ENCODE measurements around the gene NRAP.
A peak's percentile ranks its signal among the peaks of the same experiment; 100 is the strongest.
"Not testable (repeated sequence)": the region's sequence is repeated elsewhere in the genome, so short reads cannot be mapped to it uniquely, and the experiment has no call there.

The NRAP gene

DNA sequence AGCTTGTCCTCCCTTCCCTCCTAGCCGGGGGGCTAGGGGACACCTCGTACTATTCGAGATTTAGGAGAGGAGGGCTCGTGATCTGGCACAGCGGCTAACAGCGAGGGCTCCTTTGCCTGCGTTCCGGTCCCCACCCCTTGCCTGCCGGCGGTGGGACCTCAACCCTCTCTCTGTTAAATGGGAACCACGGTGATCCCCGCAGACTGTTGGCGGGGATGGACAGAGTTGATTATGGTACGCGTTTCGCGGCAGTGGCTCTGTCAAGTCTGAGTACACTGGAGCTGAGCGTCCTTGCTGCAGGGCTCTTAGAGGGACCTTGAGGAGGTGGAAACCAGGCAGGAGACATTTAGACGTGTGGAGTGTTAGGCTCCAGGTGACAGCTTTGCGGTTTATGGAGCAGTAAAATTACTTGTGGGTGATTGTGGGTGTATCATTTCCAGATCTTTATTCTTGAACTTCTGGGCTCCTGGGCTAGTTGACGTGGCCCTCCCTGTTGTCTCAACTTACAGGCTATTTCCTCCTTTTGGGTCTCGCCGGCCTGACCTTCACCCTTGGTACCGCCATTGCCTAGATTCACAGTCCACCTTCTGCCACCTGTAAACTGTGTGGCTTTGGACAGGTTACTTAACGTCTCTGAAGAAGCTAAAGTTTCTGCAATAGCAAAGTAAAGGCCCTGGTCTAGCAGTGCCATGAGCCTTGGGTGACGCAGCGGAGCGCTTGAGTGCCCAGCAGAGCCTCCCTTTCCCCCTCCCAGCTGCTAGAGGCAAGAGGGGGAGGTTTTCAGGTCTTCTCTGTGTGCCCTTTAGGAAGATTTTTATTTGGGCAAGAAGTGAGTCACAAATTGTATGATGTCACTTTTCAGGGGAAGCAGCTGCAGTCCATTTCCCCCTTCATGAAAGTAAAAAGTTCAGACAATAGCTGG is 16.6 kb upstream of the NRAP start:
- DNase-seq = no peak

DNA sequence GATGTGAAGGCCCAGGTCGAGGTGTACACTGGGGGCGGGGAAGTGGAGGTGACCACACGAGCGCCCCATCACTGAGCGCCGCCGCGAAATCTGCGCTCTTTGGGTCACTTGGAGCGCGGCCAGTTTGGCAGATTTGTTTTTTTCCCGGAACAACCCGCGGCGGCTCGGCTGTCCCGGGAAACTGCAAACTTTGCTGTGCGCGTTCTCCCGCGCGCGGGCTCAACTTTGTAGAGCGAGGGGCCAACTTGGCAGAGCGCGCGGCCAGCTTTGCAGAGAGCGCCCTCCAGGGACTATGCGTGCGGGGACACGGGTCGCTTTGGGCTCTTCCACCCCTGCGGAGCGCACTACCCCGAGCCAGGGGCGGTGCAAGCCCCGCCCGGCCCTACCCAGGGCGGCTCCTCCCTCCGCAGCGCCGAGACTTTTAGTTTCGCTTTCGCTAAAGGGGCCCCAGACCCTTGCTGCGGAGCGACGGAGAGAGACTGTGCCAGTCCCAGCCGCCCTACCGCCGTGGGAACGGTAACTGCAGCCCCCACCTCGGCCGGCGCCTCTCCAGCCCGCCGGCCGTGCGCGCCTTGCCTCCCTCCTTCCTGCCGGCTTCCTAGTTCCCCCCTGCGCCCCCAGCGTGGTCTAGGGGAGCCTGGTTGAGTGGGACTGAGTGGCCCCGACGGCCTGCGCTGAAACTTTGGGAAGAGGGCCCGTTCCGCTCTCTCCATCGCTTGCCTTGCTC is 15.8 kb upstream of the NRAP start, which contains the start of gene CASP7:
Gene CASP7 (plus strand): TSS at position 450 of the 727 bp plus-strand sequence. CDS start 17,582 bp downstream, outside the sequence.
- peak; percentile 12 to 71 for DNase-seq

DNA sequence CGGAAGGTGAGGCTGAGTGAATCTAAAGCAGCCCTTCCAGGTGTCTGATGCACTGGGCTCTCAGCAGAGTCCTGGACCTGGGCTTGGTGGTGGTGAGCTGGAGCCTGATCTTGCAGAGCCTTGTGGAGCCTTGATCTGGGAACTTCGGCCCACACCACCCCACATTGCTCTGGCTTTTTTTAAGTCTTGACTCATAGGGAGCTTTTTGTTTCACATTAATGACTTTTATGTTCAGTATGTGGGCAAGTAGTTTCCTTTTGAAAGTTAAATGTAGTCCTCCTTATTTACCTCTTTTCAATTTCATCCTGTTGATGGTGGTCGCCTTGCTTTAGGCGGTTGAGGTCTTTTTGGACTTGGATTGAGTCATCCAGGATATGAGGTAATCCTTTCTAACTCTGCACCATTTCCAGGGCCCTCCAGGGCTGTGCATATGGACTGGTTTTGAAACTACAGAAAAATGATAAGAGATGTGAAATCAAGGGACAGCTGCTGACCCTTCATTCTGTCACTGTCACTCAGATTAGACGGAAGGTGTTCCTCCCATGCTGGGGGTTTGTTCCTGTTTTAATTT is 2.9 kb upstream of the NRAP start:
- DNase-seq = no peak

DNA sequence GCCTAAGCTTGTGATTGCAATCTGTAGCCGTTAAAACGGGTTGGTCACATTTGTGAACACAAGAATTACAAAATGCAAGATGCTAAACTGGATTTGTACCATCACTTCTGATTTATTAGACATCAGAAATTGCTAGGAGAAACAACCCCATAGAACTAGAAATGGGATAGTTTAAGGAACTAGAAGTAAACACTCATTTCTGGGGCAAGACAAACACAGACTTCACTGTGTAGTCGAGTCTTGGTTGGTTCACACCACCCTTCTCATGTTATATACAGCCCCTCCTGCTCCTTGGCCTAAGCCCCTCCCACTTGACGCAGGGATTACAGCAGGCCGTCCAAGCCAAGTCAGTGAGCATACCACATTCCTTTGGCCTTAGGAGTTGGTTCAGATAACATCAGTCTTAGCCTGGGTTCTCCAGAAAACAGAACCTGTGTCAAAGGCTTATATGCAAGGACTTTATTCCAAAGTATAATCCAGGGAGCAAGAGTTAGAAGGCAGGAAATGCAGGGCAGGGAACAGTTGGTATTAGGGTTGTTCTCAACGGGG is 2.0 kb upstream of the NRAP start:
- no peak for DNase-seq

DNA sequence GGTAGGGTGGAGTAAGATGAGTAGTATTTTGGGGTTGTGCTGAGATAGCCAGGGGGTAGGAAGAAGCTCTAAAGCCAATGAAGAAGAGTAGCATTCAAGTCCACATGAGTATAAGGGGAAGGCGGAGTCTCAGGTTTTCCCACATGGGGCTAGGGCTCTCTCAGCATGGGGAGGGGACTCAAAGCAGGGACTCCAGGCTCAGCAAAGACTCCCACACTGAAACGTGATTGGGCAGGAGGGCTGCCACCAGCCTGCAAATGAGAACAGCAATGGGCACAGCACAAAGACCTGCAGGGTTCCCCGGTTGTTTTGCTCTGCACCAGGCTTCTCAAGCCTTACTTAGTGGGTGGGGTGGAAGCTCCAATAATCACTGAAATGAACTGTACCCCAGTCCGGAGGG is 1.5 kb upstream of the NRAP start:
- DNase-seq = no peak

DNA sequence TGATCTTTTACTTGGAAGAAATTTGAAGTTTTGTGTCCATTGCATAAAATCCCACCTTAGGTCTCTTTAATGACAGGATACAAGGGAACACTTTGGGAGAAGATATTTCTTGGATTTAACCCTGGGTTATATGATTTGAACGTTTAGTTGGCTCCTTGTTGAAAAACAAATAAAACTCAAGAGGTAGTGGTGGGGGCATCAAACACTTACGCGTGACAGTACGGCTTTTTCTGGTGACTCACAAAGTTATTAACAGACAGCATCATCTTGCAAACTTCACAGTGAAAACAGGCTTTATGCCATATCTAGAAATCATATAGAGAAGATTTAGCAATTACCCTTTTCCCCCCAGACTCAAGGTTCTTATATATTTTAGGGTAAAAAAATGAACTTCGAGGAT is 699 bp downstream of the NRAP start:
- DNase-seq = no peak

DNA sequence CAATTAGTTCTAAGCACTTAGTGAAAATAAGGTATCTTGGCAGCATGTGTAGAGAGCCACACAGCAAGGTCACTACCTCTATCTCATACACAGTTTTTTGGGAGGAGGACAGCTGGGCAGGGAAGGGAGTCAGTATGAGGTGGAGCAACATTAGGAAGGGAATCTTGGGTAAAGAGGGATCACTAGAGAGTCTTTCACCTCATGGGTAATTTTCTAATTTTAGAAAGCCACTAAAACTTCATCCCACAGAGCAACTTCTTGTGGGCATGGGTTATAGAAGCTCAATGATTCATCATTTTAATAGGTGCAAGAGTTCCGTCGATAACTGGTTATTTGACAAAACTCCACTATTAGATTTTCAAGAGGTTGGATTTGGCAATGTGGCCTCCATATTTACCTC is 2.5 kb downstream of the NRAP start:
- DNase-seq = no peak

DNA sequence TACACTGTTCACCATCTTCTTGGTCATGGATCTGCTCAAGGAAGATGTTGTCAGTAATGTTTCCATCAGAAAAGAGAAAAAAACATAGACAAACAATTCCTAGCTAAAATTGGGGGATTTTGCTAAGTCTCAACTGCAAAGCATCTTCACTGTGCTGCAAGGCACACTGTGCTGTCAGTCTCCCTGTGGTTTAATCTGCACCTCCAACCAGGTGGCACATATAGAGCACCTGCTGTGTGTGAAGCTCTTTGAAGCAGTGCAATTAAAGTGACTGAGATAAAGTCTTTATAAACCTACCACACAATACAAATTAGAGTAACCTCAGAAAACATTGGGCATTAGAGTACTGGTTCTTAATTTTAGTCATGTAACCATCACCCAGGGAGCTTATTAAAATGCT is 6.3 kb downstream of the NRAP start:
- no peak for DNase-seq

DNA sequence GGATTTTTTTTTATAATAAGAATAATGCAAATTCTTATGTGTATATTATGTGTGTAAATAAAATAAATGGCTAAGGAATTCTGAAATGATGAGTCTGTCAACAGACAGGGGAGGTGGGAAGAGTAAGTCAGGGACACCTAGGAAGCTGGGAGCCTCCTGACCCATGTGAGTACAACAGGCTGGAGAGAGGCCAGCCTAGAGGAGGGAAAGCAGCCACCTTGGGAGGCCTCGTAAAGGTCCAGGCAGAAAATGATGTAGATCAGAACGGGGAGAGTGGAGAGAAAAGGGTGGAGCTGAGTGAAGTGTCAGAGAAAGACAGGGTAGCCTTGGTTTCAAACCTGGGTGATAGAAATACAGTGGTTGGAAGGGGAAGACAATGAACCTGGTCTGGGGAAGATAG is 6.9 kb downstream of the NRAP start:
- no peak for DNase-seq

DNA sequence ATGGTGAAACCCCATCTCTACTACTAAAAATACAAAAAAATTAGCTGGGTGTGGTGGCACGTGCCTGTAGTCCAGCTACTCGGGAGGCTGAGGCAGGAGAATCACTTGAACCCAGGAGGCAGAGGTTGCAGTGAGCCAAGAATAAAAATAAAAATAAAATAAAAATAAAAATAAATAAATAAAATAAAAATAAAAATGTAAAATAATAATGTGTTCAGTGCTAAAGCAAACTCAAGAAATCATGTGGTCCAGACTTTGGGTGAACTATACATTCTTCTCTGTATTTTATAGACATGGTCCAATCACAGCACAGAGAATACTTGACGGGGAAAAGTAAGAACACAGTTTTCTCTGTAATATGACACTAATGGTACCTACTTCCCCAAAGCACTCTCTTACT is 11.4 kb downstream of the NRAP start:
- DNase-seq = not testable (repeated sequence)

DNA sequence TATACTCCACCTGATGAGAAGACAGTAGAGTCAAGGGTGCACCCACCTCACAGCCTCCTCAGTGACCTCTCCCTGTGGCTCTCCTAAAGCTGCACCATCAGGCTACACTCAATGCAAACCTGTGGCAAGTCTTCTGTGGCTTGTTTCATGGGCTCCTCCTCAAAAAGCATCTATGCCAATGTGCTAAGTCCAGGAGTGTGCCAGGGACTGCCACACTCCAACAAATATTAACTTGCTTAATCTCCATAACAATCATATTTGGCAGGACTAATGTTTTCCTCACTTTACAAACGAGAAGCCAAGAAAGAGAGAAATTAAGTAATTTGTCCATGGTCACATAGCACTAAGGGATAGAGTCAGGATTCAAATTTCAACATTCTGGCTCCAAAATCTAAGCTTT is 11.9 kb downstream of the NRAP start:
- no peak for DNase-seq

DNA sequence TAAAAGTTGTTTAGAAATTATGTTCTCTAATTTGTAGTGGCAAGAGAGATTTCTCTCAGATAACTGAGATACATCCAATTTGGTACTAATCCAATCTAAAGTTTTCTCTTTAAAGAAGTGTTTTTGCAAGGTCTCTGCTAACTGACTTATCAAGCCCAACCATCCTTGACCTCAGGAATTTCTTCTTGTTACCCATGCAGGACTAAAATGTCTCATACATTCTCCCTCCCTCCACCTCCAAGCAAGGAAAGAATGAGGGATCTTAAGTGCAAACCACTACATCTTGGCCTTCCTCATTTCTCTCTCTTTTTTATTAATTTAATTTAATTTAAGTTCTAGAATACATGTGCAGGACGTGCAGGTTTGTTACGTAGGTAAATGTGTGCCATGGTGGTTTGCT is 12.8 kb downstream of the NRAP start:
- DNase-seq = no peak

DNA sequence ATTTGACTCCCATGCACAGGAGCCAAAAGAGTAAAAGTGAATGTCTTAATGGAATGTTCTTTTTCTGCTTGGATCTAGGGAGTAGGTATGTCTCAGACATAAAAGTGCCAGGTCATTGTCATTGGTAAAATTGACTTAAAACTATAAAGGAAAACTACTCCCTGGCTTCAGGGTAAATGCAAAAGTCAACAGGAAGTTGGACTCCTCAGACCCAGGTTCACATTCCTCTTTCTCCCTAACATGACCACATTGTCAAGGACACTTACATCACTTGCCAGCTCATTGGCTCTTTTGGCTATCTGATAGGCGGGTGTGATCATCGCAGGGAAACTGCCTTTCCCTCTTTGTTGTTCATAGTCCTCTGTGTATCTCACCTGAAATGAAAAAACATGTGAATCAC is 13.7 kb downstream of the NRAP start:
- DNase-seq = no peak

DNA sequence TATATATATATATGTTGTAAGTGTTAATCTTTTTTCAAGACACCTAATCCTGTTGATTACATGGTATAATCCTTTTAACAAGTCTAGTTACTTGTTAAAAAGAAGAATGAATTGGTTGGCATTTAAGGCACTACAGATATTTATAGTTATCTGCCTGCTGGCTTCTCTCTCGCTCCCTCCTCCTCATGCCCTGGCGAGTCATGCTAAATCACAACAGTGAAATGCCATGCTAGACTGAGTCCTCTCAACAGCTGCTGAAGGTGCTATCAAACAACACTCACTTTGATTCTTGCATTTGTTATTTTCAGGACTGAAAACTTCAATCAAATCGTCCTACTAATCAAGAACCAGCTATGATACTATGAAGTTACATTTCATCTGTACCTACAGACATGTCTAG is 15.4 kb downstream of the NRAP start:
- no peak for DNase-seq

DNA sequence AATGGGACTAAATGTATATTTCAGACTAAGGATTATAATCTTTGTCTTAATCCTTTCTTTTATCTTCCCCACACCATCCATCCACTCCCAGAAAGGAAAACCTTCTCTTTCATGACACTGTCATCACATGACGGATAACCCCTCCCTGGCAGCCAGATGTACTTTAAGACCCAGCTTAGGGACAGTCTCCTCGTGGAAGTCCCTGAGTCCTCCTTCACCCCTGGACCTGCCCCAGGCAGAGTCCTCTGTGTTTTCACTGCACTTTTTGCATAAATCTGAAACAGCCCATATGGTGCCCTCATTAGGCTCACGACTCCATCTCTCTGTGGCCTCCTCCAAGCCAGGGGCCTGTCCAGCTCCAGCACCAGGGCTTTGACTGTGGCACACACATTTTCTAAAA is 16.0 kb downstream of the NRAP start:
- no peak for DNase-seq

DNA sequence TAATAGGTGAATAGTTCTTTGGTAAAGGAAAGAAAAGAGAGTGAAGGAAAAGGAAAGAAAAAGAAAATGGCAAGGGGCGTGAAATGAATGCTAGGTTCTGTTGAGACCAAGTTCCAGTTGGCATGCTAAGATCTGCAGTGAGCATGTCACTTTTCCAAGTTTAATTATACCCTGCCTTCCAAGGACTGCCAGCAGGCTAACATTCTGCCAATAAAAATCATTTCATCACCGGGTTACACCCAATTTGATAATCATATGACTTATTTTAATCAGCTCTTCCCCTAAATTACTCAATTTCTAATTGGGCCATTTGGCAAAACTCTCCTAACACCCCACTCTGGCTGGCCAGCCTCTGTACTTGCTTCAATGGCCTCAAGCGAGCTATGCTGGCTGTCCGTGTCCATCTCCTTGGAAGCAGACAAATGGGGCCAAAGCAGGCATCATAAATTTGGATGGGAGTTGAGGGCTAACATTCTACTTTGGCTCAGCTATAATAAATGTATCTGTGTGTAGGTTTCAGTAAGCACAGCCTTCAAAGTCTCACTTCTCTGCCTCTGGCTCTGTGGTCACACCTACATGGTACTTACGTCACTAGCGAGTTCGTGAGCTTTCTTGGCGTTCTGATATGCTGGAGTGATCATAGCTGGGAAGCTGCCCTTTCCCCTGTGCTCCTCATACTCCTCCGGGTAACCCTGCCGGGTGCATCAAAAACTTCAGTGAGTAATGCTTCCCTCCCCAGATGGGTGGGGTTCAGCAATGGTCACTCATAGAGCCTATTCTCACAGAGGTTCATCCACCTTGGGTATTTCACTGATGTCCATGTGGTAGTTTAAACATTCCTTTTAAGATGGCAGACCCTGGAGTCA is 17.3 kb downstream of the NRAP start:
- DNase-seq = no peak

DNA sequence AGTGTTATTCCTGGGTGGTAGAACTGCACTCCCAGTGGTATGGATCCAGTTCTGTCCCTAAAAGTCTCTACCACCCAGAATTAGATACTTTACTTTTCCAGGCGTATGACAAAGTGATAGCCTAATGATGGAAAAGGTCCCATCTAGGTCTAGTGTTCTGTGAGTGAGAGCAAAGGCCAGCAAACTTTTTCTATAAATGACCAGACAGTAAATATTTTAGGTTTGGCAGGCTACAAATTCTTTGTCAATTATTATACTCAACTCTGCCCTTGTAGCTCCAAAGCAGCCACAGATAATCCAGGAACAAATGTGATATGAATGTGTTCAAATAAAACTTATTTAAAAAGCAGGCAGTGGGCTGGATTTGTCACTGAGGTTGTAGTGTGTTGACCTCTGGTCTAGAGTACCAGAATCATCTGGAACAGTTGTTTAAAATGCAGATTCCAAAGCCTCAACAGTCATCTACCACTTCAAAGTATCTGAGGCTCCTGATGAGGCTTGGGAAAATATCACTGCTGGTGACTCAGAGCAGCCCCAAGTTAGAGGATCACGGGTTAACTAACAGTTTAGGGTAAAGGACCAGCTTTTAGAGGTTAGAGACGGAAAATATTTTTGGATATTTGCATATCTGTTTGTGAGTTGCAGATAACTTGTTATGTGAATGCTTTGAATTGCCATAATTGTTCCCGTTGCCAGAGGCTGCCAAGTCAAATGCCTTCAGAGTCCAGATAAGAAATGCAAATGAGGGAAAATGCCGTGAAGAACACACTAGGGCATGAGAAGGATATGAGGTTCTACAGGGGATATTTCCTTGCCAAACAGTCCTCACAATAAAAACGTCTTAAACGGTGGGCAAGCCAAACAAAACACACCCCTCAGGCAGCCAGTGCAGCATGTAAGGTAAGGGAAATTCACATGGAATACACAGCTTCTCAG is 19.4 kb downstream of the NRAP start:
- no peak for DNase-seq

DNA sequence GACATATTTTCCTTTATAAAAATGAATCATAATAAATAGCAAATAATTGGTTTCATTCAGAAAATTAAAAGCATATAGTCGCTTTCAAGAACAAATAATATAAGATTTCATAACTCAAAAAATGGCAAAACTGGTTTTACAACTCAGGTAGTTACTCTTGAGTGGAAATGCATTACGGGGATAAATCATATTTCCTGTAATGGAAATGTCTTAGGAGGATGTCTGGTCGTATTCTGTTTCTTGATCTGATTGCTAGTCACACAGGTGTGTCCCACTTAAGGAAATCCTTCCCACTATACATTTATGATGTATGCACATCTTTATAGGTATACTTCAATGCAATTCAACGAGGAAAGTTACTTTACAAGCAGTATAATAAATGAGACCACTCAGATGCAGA is 20.7 kb downstream of the NRAP start:
- DNase-seq = no peak

DNA sequence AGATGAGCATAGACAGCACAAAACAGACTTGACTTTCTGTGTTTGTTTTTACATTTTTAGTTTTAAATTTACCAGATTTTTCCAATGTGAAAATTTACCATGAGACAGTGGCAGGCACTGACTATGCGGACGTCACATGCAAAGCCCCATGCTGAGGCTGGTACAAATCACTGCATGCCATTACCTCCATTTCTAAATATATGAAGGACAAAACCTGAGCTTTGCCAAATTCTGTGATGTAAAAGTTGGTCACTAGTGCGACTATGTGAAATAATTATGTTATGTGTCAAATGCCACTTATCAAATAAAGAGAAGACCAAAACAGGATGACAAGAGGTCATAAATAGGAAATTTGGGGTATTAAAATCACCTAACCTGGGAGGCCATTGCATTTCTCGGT is 22.1 kb downstream of the NRAP start:
- no peak for DNase-seq

DNA sequence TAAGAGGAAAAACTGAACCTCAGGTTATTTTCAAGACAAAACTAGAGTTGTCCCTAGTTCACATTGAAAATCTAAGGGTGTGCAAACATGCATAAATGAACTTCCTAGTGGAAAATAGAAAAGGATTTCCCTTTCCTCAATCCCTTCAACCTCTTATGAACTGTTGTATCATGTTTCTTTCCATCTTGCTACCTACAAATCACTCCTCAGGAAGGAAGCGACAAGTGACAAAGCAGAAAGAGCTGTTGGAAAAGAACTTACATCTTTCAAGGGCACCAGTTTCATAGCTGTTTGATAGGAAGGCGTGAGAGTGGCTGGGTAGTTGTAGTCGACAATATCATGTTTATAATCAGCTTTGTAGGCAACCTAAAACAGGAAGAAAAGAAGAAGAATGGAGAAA is 23.9 kb downstream of the NRAP start:
- DNase-seq = no peak

DNA sequence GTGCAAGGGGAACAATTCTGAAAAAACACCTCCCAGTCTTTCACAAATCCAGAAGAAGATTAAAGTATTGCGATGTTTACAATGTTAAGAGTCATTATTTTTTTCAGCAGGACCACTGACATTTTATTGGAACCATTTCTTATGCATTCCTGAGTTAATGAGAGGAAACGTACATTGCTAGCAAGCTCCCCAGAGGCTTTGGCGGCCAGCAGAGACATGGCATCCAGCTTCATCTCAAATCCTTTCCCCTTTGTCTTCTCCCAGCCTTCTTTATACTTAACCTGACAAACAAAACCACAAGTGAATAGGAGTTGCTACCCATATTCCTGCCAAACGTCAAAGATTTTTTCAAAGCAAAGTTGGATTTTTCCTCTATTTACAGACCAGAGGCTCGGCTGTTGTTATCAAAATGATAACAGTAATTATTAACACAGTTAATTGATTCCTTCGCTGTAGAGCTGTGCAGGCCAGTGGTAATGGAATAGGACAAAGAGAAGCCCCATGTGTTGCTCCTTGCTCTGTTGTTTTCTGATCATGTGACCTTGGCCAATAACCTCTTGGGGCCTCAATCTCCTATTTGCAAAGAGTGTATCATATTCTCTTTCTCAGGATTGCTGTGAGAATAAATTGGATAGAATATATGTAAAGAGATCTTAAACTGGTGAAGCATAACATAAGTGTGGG is 32.0 kb downstream of the NRAP start:
- no peak for DNase-seq
